Measurements from ENCODE around the gene FAM131A. TPM values are rescaled to one million over a fixed set of nuclear protein-coding genes. Genes with fewer than 3 reads are reported as not detected.

The FAM131A gene
- total RNA-seq, 2 experiments from 2014 or later = 3.7 to 3.8 TPM

DNA sequence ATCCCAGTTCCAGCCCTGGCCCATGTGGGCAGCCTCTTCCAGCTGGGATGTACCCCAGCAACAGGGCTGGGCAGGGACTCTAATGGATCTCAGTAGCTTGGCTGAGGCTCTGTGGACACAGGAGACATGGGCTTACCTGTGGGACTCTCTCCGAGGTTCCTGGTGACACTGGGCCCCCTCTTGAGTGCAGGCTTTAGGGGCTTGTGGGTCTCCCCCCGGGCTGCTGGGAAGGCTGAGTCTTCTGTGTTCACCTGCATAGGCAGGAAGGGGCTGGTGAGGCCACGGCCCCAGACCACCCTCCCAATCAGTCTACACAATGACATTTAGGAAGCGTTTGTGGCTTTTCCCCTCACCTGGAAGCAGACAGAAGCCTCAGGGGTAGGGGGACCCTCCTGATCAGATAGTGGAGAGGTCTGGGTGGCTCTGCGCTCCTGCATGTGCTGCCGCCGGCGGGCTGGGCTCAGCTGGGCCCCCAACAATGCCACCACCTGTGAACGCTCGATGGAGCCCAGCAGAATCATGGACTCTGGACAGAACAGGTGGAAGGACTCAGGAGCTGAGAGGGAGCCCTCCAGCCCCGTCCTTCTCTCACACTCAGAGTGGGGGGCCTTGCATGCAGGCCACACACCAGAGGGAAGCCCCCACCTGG is 15.6 kb downstream of the FAM131A start:
- Histone ChIP-seq H3K4me3 (ENCODE audit: low read depth, low read length, poor library complexity, severe bottlenecking) (no peak overlapping the region), H3K9me3 (ENCODE audit: low read length) (no peaks in the 10 kb centered on the region), H3K9me2 (ENCODE audit: insufficient read depth, low read length) (no peaks in the 10 kb centered on the region), H3K27ac (ENCODE audit: low read depth, low read length, poor library complexity, severe bottlenecking) (no peak overlapping the region), H3K79me2 (ENCODE audit: insufficient read depth, low read depth, low read length) (no peaks in the 10 kb centered on the region), H3K4me1 (ENCODE audit: insufficient read depth, low read length, poor library complexity, severe bottlenecking) (no peaks in the 10 kb centered on the region), H3K4me2 (ENCODE audit: low read length) (no peak overlapping the region), H2AFZ (ENCODE audit: low read length) (no peak overlapping the region), H4K20me1 (ENCODE audit: insufficient read depth, low read length) (no peaks in the 10 kb centered on the region), H3K36me3 (ENCODE audit: insufficient read depth, low read length) (0 out of 2 replicates have a peak, but pooled peaks cover 4% of the 10 kb centered on the region)
- BruUV-seq (replicated peaks) = no TSS peak
- no peak for DNase-seq (ENCODE audit: low spot score)
- POLR2A ChIA-PET = no interaction called here
- CTCF ChIA-PET (ENCODE audit: unreplicated experiment) = interaction anchor here (0.7 to 1.3 kb wide), 3 partner anchors 8 to 18 kb away, joined by 3 to 4 read pairs (median 3); no protein-coding TSS in a partner anchor
- TF ChIP-seq EZH2phosphoT487 (IDR thresholded peaks at IDR 0.05; ENCODE audit: borderline replicate concordance, low read depth, low read length) = no peak
- TF ChIP-seq, protein P1, sequence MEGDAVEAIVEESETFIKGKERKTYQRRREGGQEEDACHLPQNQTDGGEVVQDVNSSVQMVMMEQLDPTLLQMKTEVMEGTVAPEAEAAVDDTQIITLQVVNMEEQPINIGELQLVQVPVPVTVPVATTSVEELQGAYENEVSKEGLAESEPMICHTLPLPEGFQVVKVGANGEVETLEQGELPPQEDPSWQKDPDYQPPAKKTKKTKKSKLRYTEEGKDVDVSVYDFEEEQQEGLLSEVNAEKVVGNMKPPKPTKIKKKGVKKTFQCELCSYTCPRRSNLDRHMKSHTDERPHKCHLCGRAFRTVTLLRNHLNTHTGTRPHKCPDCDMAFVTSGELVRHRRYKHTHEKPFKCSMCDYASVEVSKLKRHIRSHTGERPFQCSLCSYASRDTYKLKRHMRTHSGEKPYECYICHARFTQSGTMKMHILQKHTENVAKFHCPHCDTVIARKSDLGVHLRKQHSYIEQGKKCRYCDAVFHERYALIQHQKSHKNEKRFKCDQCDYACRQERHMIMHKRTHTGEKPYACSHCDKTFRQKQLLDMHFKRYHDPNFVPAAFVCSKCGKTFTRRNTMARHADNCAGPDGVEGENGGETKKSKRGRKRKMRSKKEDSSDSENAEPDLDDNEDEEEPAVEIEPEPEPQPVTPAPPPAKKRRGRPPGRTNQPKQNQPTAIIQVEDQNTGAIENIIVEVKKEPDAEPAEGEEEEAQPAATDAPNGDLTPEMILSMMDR (conservative IDR thresholded peaks at IDR 0.05; ENCODE audit: low read length) = no peak
- intact Hi-C loops (cut with micrococcal nuclease; ENCODE audit: unreplicated experiment) = no loop called here

DNA sequence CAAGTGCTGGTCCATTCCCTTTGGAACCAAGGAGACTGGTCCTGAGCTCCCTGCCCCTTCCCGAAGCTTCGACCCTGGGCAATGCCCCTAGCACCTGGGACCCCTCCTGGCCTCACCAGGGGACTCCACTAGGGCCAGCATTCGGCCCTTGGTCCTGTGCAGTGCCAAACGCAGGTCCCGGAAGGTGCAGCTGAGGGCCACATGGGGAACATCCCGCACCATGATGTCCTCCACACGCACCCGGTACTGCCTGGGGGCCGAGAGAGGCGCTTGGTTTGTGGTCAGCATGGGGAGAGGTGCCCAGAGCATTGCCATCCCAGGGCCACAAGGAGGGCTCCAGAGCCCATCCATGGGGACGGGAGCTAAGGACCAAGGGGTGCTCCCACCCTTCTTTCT is 16.1 kb downstream of the FAM131A start:
- Histone ChIP-seq H2AFZ (ENCODE audit: low read length) (no peak overlapping the region), H3K4me3 (ENCODE audit: low read depth, low read length, poor library complexity, severe bottlenecking) (no peak overlapping the region), H3K36me3 (ENCODE audit: insufficient read depth, low read length) (0 out of 2 replicates have a peak, but pooled peaks cover 4% of the 10 kb centered on the region), H3K4me1 (ENCODE audit: insufficient read depth, low read length, poor library complexity, severe bottlenecking) (no peaks in the 10 kb centered on the region), H3K9me3 (ENCODE audit: low read length) (no peaks in the 10 kb centered on the region), H3K27ac (ENCODE audit: low read depth, low read length, poor library complexity, severe bottlenecking) (no peak overlapping the region), H3K9me2 (ENCODE audit: insufficient read depth, low read length) (no peaks in the 10 kb centered on the region), H3K4me2 (ENCODE audit: low read length) (no peak overlapping the region), H4K20me1 (ENCODE audit: insufficient read depth, low read length) (no peaks in the 10 kb centered on the region), H3K79me2 (ENCODE audit: insufficient read depth, low read depth, low read length) (no peaks in the 10 kb centered on the region)
- no peak for DNase-seq (ENCODE audit: low spot score)
- POLR2A ChIA-PET = no interaction called here
- TF ChIP-seq EZH2phosphoT487 (IDR thresholded peaks at IDR 0.05; ENCODE audit: borderline replicate concordance, low read depth, low read length) = no peak
- TF ChIP-seq, protein P1 (conservative IDR thresholded peaks at IDR 0.05; ENCODE audit: low read length) = no peak
- no TSS peak for BruUV-seq (replicated peaks)
- CTCF ChIA-PET (ENCODE audit: unreplicated experiment) = interaction anchor here (0.7 to 1.3 kb wide), 3 partner anchors 8 to 18 kb away, joined by 3 to 4 read pairs (median 3); no protein-coding TSS in a partner anchor
- intact Hi-C loops (cut with micrococcal nuclease; ENCODE audit: unreplicated experiment) = no loop called here

DNA sequence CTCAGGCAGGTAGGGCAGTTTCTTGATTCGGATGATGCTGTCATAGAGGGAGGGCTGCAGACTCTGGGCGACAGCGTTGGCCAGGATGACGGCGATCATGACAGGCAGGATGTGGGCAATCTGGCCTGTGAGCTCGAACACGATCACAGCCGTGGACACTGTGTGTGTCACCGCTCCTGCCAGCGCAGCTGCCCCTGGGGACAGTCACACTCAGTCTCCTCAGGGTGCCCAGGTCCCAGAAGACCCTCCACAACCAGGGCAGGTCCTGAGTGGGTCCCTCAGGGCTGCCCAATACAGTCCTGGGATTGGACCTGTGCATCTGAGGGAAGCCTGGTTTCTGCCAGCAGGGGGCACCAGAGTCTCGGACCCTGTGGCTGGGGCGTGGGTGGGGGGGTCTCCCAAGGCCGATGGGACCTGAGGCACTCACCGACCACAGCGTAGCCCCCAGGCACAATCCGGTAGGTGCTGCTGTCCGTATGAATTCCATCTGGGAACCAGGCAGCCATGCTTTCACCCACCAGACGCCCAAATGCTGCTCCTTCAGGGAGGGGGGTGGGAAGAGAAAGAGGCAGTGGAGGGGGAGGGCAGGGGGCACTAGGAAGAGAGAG is 16.8 kb downstream of the FAM131A start:
- DNase-seq (ENCODE audit: low spot score) = peak; percentile 66
- Histone ChIP-seq H3K4me2 (ENCODE audit: low read length) (peak overlapping the region; percentile 2; the same call in 1 of the 2 replicates), H3K27ac (ENCODE audit: low read depth, low read length, poor library complexity, severe bottlenecking) (no peak overlapping the region), H2AFZ (ENCODE audit: low read length) (no peak overlapping the region), H3K4me3 (ENCODE audit: low read depth, low read length, poor library complexity, severe bottlenecking) (no peak overlapping the region), H3K4me1 (ENCODE audit: insufficient read depth, low read length, poor library complexity, severe bottlenecking) (no peaks in the 10 kb centered on the region), H3K9me2 (ENCODE audit: insufficient read depth, low read length) (no peaks in the 10 kb centered on the region), H3K79me2 (ENCODE audit: insufficient read depth, low read depth, low read length) (no peaks in the 10 kb centered on the region), H4K20me1 (ENCODE audit: insufficient read depth, low read length) (no peaks in the 10 kb centered on the region), H3K36me3 (ENCODE audit: insufficient read depth, low read length) (0 out of 2 replicates have a peak, but pooled peaks cover 4% of the 10 kb centered on the region), H3K9me3 (ENCODE audit: low read length) (no peaks in the 10 kb centered on the region)
- ChIA-PET CTCF (ENCODE audit: unreplicated experiment) (interaction anchor here (0.7 to 1.3 kb wide), 3 partner anchors 9 to 17 kb away, joined by 3 to 4 read pairs (median 3); no protein-coding TSS in a partner anchor), POLR2A (no interaction called here)
- TF ChIP-seq, protein P1 (conservative IDR thresholded peaks at IDR 0.05; ENCODE audit: low read length) = peak; percentile 81
- no peak for TF ChIP-seq EZH2phosphoT487 (IDR thresholded peaks at IDR 0.05; ENCODE audit: borderline replicate concordance, low read depth, low read length)
- intact Hi-C loops (cut with micrococcal nuclease; ENCODE audit: unreplicated experiment) = no loop called here
- BruUV-seq (replicated peaks) = no TSS peak
